ENCODE data around the gene SIX2. TPM values are rescaled to one million over a fixed set of nuclear protein-coding genes. Genes with fewer than 3 reads are reported as not detected.

SIX2 gene
- total and polyA plus RNA-seq, 10 donors = 0.03 to 0.20 (median 0.03) TPM; not detected in 7

DNA sequence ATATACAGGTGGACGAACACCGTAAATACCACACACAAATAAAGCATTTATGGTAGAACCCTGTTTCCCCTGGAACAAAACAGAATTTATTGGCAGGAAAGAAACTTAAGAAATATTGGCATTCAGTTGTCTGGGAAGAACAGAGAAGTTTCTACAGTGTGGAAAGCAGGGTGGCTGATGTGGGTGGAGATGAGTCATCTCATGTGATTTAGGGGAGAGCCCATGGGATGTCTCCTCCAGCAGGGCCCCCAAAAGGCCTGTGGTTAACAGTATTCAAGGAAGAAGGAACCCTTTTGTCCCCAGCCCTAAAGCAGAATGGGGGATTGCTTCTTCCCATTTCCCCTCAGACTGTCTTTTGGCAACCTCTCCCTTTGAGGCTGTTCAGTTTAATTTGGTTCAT lies 43.6 kb downstream of the SIX2 start:
- Histone ChIP-seq H3K9me3 (no peaks in the 10 kb centered on the region), H3K27me3 (replicated peaks in 1 of 7) (peaks cover 0 to 61% (median 9%) of the 10 kb centered on the region in 7 donors), H3K4me1 (no peaks in the 10 kb centered on the region), H3K27ac (no peak overlapping the region), H3K36me3 (no peaks in the 10 kb centered on the region), H3K4me3 (no peak overlapping the region)
- WGBS, 5 donors = 90 to 96% (median 94%) methylated on average over 2 of the region's 2 CpGs
- no peak for DNase-seq
- intact Hi-C loops (cut with DNase I; ENCODE audit: low total_unique reads) = no loop called here
- TF ChIP-seq, protein P1, sequence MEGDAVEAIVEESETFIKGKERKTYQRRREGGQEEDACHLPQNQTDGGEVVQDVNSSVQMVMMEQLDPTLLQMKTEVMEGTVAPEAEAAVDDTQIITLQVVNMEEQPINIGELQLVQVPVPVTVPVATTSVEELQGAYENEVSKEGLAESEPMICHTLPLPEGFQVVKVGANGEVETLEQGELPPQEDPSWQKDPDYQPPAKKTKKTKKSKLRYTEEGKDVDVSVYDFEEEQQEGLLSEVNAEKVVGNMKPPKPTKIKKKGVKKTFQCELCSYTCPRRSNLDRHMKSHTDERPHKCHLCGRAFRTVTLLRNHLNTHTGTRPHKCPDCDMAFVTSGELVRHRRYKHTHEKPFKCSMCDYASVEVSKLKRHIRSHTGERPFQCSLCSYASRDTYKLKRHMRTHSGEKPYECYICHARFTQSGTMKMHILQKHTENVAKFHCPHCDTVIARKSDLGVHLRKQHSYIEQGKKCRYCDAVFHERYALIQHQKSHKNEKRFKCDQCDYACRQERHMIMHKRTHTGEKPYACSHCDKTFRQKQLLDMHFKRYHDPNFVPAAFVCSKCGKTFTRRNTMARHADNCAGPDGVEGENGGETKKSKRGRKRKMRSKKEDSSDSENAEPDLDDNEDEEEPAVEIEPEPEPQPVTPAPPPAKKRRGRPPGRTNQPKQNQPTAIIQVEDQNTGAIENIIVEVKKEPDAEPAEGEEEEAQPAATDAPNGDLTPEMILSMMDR (IDR thresholded peaks at IDR 0.05 in 8 of 11, conservative IDR thresholded peaks at IDR 0.05 in 3 of 11) = no peak
- TF ChIP-seq POLR2AphosphoS5 (IDR thresholded peaks at IDR 0.05) (no peak), POLR2A (IDR thresholded peaks at IDR 0.05) (no peak)

DNA sequence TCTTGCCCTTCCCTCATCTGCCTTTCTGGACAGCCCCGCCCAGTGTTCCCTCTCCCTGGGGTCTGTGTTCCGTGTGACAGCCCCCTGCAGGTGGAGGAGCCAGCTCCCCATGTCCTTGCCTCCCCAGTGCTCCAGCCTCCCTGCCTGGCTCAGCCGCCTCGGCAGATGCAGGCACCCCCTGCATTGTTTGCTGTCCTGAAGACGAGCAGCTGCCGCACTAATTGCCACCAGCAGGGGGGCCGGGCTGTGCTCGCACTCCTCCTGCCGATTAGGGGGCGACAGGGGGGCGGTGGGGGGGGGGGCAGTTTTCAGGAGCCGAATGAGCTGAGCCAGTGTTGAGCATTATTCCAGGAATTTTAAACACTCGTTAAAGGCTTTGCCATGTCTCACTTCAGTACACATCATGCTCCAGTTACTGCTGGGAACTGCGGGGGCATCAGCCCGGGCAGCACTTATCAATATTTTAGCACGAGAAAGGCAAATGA lies 44.5 kb downstream of the SIX2 start:
- H3K27me3 ChIP-seq (replicated peaks in 1 of 7) = peaks cover 0 to 61% (median 9%) of the 10 kb centered on the region in 7 donors
- WGBS, 5 donors = 23 to 28% (median 25%) methylated on average over 14 to 16 of the region's 16 CpGs
- DNase-seq = no peak

DNA sequence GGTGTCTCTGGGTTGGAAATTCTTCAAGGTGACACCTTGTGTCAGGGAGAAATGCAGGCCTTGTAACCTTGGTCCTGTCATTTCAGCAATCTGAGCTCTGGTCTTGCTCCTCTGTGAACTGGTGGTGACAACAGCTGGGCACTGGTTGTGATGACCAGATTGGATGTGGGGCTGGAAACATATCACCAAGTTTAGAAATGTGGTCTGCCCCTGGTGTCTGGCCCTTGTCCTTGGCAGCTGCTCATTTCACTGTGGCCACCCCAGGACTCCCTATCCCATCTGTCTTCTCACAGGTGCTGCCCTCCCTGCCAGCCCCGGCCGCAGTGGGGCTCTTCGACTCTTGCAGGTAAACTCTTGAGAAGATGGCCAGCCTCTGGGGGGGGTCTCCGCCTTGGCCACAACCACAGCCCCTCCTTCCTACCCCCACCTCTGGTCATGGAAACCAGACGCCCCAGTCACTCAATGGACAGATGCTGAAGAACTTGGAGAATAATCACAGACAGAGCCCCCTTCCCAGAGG lies 47.0 kb downstream of the SIX2 start:
- no peak overlapping the region for H3K27ac ChIP-seq
- intact Hi-C loops (cut with DNase I; ENCODE audit: low total_unique reads) = no loop called here
- H3K4me3 ChIP-seq = no peak overlapping the region
- DNase-seq = no peak
- WGBS, 5 donors = 72 to 92% (median 79%) methylated on average over 5 of the region's 5 CpGs
- no peaks in the 10 kb centered on the region for H3K9me3 ChIP-seq
- TF ChIP-seq POLR2AphosphoS5 (IDR thresholded peaks at IDR 0.05) = no peak
- TF ChIP-seq POLR2A (IDR thresholded peaks at IDR 0.05) = no peak
- no peaks in the 10 kb centered on the region for H3K36me3 ChIP-seq
- H3K27me3 ChIP-seq (replicated peaks in 1 of 7) = peaks cover 0 to 86% (median 9%) of the 10 kb centered on the region in 7 donors
- no peaks in the 10 kb centered on the region for H3K4me1 ChIP-seq

More for the DNA sequence above, 44.5 kb downstream of the SIX2 start:
- TF ChIP-seq, protein P1 (IDR thresholded peaks at IDR 0.05 in 8 of 11, conservative IDR thresholded peaks at IDR 0.05 in 3 of 11) = peak in 1 of 11 experiments; percentile 9
- no peak for TF ChIP-seq POLR2A (IDR thresholded peaks at IDR 0.05)
- no peaks in the 10 kb centered on the region for H3K9me3 ChIP-seq
- no peak overlapping the region for H3K27ac ChIP-seq
- H3K36me3 ChIP-seq = no peaks in the 10 kb centered on the region
- H3K4me1 ChIP-seq = no peaks in the 10 kb centered on the region
- H3K4me3 ChIP-seq = no peak overlapping the region
- intact Hi-C loops (cut with DNase I; ENCODE audit: low total_unique reads) = no loop called here

DNA sequence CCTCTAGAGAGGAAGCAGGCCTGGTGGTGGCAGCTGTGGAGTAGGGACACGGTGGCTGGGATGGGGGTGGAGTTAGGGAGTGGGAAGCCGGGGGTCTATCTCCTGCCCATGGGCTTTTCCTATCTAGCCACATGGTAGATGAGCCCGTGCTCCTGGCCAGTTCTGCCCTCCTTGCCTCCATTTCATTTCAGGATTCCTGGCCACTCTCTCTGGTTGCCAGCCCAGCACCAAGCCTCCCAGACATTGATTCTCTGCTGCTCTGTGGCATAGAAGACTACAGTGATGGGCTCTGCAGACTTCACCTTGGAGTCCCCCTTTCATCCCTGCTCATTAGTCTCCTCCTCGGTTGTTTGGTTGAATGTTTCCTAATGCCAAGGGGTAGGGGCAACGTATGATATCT lies 48.4 kb downstream of the SIX2 start:
- Histone ChIP-seq H3K27me3 (replicated peaks in 1 of 7) (peaks cover 0 to 91% (median 12%) of the 10 kb centered on the region in 7 donors), H3K4me3 (no peak overlapping the region), H3K9me3 (no peaks in the 10 kb centered on the region), H3K4me1 (peaks cover 0 to 2% (median under 1%) of the 10 kb centered on the region in 6 donors), H3K36me3 (no peaks in the 10 kb centered on the region), H3K27ac (no peak overlapping the region)
- intact Hi-C loops (cut with DNase I; ENCODE audit: low total_unique reads) = no loop called here
- WGBS, 5 donors = 62 to 85% (median 75%) methylated on average over 5 of the region's 5 CpGs
- no peak for DNase-seq
- no peak for TF ChIP-seq POLR2AphosphoS5 (IDR thresholded peaks at IDR 0.05)
- TF ChIP-seq, protein P1 (IDR thresholded peaks at IDR 0.05 in 8 of 11, conservative IDR thresholded peaks at IDR 0.05 in 3 of 11) = no peak
